ENCODE results near the gene SH3PXD2B.

Gene SH3PXD2B

GRCh38 chr5:172454358-172455086, at the start of gene SH3PXD2B:
Gene SH3PXD2B, minus strand, starts transcription at chr5:172454525. Its CDS starts 173 bp downstream, at chr5:172454352.
- no peak for DNase-seq

GRCh38 chr5:172502969-172503368, 48.6 kb upstream of the SH3PXD2B start:
- no peak for DNase-seq

GRCh38 chr5:172502410-172502809, 48.1 kb upstream of the SH3PXD2B start:
- DNase-seq = no peak

GRCh38 chr5:172501708-172502320, 47.5 kb upstream of the SH3PXD2B start:
- DNase-seq = no peak

GRCh38 chr5:172499287-172499686, 45.0 kb upstream of the SH3PXD2B start:
- DNase-seq = no peak

- DNase-seq = no peak
Observed at GRCh38 chr5:172498431-172499129, 44.3 kb upstream of the SH3PXD2B start.

- DNase-seq = no peak
Observed at GRCh38 chr5:172497591-172498255, 43.4 kb upstream of the SH3PXD2B start.

GRCh38 chr5:172496671-172497371, 42.5 kb upstream of the SH3PXD2B start:
- no peak for DNase-seq

- DNase-seq = no peak
Observed at GRCh38 chr5:172494630-172495505, 40.5 kb upstream of the SH3PXD2B start.

GRCh38 chr5:172493906-172494305, 39.6 kb upstream of the SH3PXD2B start:
- DNase-seq = no peak

- no peak for DNase-seq
Observed at GRCh38 chr5:172493461-172493860, 39.1 kb upstream of the SH3PXD2B start.

GRCh38 chr5:172493002-172493401, 38.7 kb upstream of the SH3PXD2B start:
- DNase-seq = no peak

GRCh38 chr5:172492097-172492840, 37.9 kb upstream of the SH3PXD2B start:
- no peak for DNase-seq

GRCh38 chr5:172491481-172491880, 37.2 kb upstream of the SH3PXD2B start:
- no peak for DNase-seq

GRCh38 chr5:172490514-172491461, 36.5 kb upstream of the SH3PXD2B start:
- no peak for DNase-seq

GRCh38 chr5:172488221-172488620, 33.9 kb upstream of the SH3PXD2B start:
- DNase-seq = no peak

- no peak for DNase-seq
Observed at GRCh38 chr5:172487671-172488070, 33.3 kb upstream of the SH3PXD2B start.

- no peak for DNase-seq
Observed at GRCh38 chr5:172486912-172487311, 32.6 kb upstream of the SH3PXD2B start.

GRCh38 chr5:172486451-172486850, 32.1 kb upstream of the SH3PXD2B start:
- DNase-seq = no peak
